WTC11 (cell line): ENCODE results near the gene GABRG3.

Experiments used
- ELF4 ChIP-seq: sonication (generic); formaldehyde crosslinking; IDR thresholded peaks from 2 replicates; pipeline ENCODE4 v1.8.1; 2022; ENCODE audit warnings: low read depth, mild to moderate bottlenecking, moderate library complexity, missing genetic modification reagents
- FOXJ3 ChIP-seq: sonication (generic); formaldehyde crosslinking; IDR thresholded peaks from 2 replicates; pipeline ENCODE4 v1.9.0; 2021; ENCODE audit warnings: missing genetic modification reagents, mild to moderate bottlenecking, borderline replicate concordance
- GABPB1 ChIP-seq: sonication (generic); formaldehyde crosslinking; IDR thresholded peaks from 2 replicates; pipeline ENCODE4 v1.8.1; 2023; ENCODE audit warnings: mild to moderate bottlenecking, missing genetic modification reagents
- NFATC4 ChIP-seq: fragments of 250-450 bp; sonication (Bioruptor Pico); IDR thresholded peaks from 2 replicates; pipeline ENCODE4 v1.9.0; 2021; ENCODE audit warnings: mild to moderate bottlenecking
- NR1H2 ChIP-seq: sonication (generic); formaldehyde crosslinking; IDR thresholded peaks from 2 replicates; pipeline ENCODE4 v1.9.0; 2021; ENCODE audit warnings: mild to moderate bottlenecking, moderate library complexity, missing genetic modification reagents
- NR2C2 ChIP-seq: sonication (generic); formaldehyde crosslinking; IDR thresholded peaks from 2 replicates; pipeline ENCODE4 v1.8.0; 2022; ENCODE audit warnings: mild to moderate bottlenecking, missing genetic modification reagents
- RELA ChIP-seq: sonication (generic); formaldehyde crosslinking; IDR thresholded peaks from 2 replicates; pipeline ENCODE4 v1.8.1; 2022; ENCODE audit warnings: missing genetic modification reagents, mild to moderate bottlenecking, borderline replicate concordance
- TEAD1 ChIP-seq: sonication (generic); formaldehyde crosslinking; IDR thresholded peaks from 2 replicates; pipeline ENCODE4 v1.8.0; 2022; ENCODE audit warnings: mild to moderate bottlenecking, missing genetic modification reagents
- TF ChIP-seq, protein P1 (sequence below): fragments of 200-600 bp; IDR thresholded peaks from 2 replicates; pipeline ENCODE4 v1.8.0; 2022; ENCODE audit warnings: antibody characterized with exemption
- TF ChIP-seq, protein P2 (sequence below): sonication (generic); formaldehyde crosslinking; IDR thresholded peaks from 2 replicates; pipeline ENCODE4 v1.8.1; 2023; ENCODE audit warnings: mild to moderate bottlenecking, missing genetic modification reagents, moderate library complexity
- TF ChIP-seq, protein P3 (sequence below): sonication (generic); formaldehyde crosslinking; IDR thresholded peaks from 2 replicates; pipeline ENCODE4 v1.8.0; 2023; ENCODE audit warnings: missing genetic modification reagents

DNA sequence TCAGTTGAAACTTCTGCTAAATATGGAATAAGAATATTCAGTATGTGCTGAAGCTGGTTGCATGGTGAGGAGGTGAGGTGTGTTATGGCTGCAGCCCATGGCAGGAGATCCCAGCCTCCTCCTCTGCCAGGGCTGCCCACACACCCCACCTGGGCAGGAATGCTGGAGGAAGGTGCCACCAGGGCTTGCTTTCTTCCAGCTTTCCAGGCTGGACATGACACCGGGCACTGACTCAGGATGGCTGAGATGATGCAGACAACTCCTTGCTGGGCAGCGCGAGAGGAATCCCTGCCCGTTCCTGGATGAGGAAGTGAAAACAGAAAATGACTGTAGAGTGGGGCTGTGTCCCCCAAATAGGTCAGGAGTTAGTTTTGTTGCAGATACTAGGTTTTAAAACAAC lies 14.1 kb downstream of the GABRG3 start:
- no peak for TF ChIP-seq FOXJ3 (CRISPR knock-in tag)
- no peak for TF ChIP-seq RELA (CRISPR knock-in tag)
- TF ChIP-seq, protein P1, sequence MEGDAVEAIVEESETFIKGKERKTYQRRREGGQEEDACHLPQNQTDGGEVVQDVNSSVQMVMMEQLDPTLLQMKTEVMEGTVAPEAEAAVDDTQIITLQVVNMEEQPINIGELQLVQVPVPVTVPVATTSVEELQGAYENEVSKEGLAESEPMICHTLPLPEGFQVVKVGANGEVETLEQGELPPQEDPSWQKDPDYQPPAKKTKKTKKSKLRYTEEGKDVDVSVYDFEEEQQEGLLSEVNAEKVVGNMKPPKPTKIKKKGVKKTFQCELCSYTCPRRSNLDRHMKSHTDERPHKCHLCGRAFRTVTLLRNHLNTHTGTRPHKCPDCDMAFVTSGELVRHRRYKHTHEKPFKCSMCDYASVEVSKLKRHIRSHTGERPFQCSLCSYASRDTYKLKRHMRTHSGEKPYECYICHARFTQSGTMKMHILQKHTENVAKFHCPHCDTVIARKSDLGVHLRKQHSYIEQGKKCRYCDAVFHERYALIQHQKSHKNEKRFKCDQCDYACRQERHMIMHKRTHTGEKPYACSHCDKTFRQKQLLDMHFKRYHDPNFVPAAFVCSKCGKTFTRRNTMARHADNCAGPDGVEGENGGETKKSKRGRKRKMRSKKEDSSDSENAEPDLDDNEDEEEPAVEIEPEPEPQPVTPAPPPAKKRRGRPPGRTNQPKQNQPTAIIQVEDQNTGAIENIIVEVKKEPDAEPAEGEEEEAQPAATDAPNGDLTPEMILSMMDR: no peak
- TF ChIP-seq, protein P2, sequence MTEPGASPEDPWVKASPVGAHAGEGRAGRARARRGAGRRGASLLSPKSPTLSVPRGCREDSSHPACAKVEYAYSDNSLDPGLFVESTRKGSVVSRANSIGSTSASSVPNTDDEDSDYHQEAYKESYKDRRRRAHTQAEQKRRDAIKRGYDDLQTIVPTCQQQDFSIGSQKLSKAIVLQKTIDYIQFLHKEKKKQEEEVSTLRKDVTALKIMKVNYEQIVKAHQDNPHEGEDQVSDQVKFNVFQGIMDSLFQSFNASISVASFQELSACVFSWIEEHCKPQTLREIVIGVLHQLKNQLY (CRISPR knock-in tag): no peak
- TF ChIP-seq NR1H2 (CRISPR knock-in tag): no peak
- TF ChIP-seq ELF4 (CRISPR knock-in tag): no peak
- no peak for TF ChIP-seq NR2C2 (CRISPR knock-in tag)
- TF ChIP-seq NFATC4 (CRISPR knock-in tag): no peak
- TF ChIP-seq TEAD1 (CRISPR knock-in tag): no peak
- no peak for TF ChIP-seq GABPB1 (CRISPR knock-in tag)
- TF ChIP-seq, protein P3, sequence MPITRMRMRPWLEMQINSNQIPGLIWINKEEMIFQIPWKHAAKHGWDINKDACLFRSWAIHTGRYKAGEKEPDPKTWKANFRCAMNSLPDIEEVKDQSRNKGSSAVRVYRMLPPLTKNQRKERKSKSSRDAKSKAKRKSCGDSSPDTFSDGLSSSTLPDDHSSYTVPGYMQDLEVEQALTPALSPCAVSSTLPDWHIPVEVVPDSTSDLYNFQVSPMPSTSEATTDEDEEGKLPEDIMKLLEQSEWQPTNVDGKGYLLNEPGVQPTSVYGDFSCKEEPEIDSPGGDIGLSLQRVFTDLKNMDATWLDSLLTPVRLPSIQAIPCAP: no peak
